Motor neuron (in vitro differentiated cells): ENCODE data around the gene BCL11B. TPM values are rescaled to one million over a fixed set of nuclear protein-coding genes. Genes with fewer than 3 reads are reported as not detected.
A peak's percentile ranks its signal among the peaks of the same experiment; 100 is the strongest.

Experiments used
- ATAC-seq, 8 experiments: fragments of 200-7000 bp; cut with Tn5 transposase; replicated peaks in 6 of 8; 2 replicates each; pipeline ENCODE4 v1.8.0; 2021; ENCODE audit warnings: mild to moderate bottlenecking in 8 of 8, moderate library complexity in 8 of 8
- H3K27ac ChIP-seq, 2 donors: fragments of 250-450 bp; sonication (Bioruptor Pico); 2 replicates each; pipeline ENCODE4 v1.9.0; 2021; ENCODE audit warnings: antibody characterized with exemption in 2 of 2, mild to moderate bottlenecking in 2 of 2, moderate library complexity in 1 of 2
- H3K4me1 ChIP-seq, 2 donors: fragments of 250-450 bp; sonication (Bioruptor Pico); replicated peaks in 1 of 2; 2 replicates each; pipeline ENCODE4 v1.6.1; 2021; ENCODE audit warnings: antibody characterized with exemption in 2 of 2, mild to moderate bottlenecking in 2 of 2, moderate library complexity in 1 of 2
- H3K4me3 ChIP-seq, 5 donors: fragments of 250-450 bp; sonication (Bioruptor Pico); 2 replicates each; pipeline ENCODE4 v1.9.0; 2021; ENCODE audit warnings: antibody characterized with exemption in 5 of 5, mild to moderate bottlenecking in 5 of 5, moderate library complexity in 4 of 5
- WGBS, 10 experiments: fragments of 450-650 bp; shearing (Covaris generic); methylation state at CpG; one replicate each; pipeline ENCODE4 v1.0.0; 2022; 5-methylcytosine and 5-hydroxymethylcytosine counted together
- in situ Hi-C, 9 experiments: fragments of 400-800 bp; cut with MboI; loops; one replicate each; pipeline ENCODE4 v1.15.0; 2021; ENCODE audit warnings: low sequenced_read_pairs in 9 of 9, low pct_unique_long_range_greater_than_20kb in 2 of 9; ENCODE audit not compliant: unreplicated experiment in 9 of 9
- total RNA-seq, 8 experiments: library from RNA; unstranded; fragments of 300-600 nt; gene quantifications; 2 replicates each; pipeline versions ENCODE4 v1.2.3 to v1.2.4, GENCODE V29; 2022

Gene BCL11B
- total RNA-seq, 8 experiments from 2014 or later, result 0.04 to 3.0 (median 0.16) TPM

DNA sequence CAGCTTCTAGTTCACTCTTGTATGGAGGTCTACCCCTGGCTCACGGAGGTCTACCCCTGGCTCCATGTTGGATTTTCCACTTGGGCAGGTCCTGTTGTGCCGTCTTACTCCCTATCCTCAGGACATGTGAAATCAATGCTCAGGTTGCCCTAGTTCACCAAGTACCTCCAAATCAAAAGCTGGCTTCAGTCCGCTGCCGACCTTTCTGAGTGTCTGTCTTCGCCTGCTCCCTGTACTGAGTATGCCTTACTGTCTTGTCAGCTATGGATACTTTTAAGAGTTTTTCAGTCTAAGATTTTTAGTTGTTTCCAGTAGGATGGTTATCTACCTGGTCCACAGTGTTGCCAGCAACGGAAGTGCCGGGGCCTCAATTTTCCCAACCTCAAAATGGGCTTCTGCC is 40.1 kb upstream of the BCL11B start:
- ATAC-seq, result no peak
- 30 to 100% (median 75%) methylated on average over 1 to 7 of the region's 7 CpGs; no CpG with 5 or more reads in 5 of the 10 experiments for WGBS, 10 experiments
- H3K4me1 ChIP-seq, result no peaks in the 10 kb centered on the region
- H3K27ac ChIP-seq, result no peak overlapping the region
- in situ Hi-C loops, result no loop called here
- no peak overlapping the region for H3K4me3 ChIP-seq

- ATAC-seq, result no peak
- 20 to 100% (median 82%) methylated on average over 1 to 4 of the region's 4 CpGs; no CpG with 5 or more reads in 5 of the 10 experiments for WGBS, 10 experiments
- Histone ChIP-seq H3K4me3 (no peak overlapping the region), H3K27ac (no peak overlapping the region), H3K4me1 (no peaks in the 10 kb centered on the region)
- in situ Hi-C loops, result no loop called here
Measured at GRCh38 chr14:99309220-99309766, 37.3 kb upstream of the BCL11B start.

GRCh38 chr14:99304208-99304607 is 32.2 kb upstream of the BCL11B start:
- in situ Hi-C loops, result no loop called here
- Histone ChIP-seq H3K4me1 (no peaks in the 10 kb centered on the region), H3K27ac (no peak overlapping the region), H3K4me3 (no peak overlapping the region)
- 0 to 100% (median 38%) methylated on average over 1 of the region's 1 CpG; no CpG with 5 or more reads in 1 of the 10 experiments for WGBS, 10 experiments
- ATAC-seq, result no peak

- no peak for ATAC-seq
Measured at GRCh38 chr14:99300190-99300589, 28.2 kb upstream of the BCL11B start.

DNA sequence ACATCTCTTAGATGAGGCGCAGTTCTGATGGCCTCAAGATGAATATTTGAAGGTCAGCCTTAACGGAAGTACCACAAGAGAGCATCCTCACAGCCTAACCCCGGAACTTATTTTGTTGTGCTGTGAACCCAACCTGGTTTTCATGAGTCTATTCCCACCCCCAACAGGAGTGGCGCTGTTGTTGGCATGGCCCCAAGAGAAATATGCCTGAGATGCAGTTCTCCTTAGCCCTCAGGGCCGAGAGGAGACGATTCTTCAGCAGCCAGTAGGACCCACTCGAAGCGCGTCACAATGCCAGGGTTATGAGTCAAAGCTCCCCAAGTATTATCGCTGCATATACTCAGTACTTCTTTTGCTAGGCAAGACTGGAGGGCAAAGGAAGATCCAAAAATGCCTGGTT is 24.5 kb upstream of the BCL11B start:
- WGBS, 10 experiments, result 56 to 100% (median 79%) methylated on average over 1 to 9 of the region's 10 CpGs; no CpG with 5 or more reads in 2 of the 10 experiments
- Histone ChIP-seq H3K27ac (no peak overlapping the region), H3K4me1 (no peaks in the 10 kb centered on the region), H3K4me3 (no peak overlapping the region)
- in situ Hi-C loops, result no loop called here
- ATAC-seq, result no peak

More at GRCh38 chr14:99300190-99300589, 28.2 kb upstream of the BCL11B start:
- no peak overlapping the region for H3K4me3 ChIP-seq
- H3K4me1 ChIP-seq, result no peaks in the 10 kb centered on the region
- in situ Hi-C loops, result no loop called here
- H3K27ac ChIP-seq, result no peak overlapping the region

- in situ Hi-C loops, result no loop called here
- 38 to 83% (median 66%) methylated on average over 1 to 8 of the region's 12 CpGs; no CpG with 5 or more reads in 3 of the 10 experiments for WGBS, 10 experiments
- no peak overlapping the region for H3K27ac ChIP-seq
- H3K4me1 ChIP-seq, result no peaks in the 10 kb centered on the region
- no peak overlapping the region for H3K4me3 ChIP-seq
- no peak for ATAC-seq
Measured at GRCh38 chr14:99289394-99290189, 17.6 kb upstream of the BCL11B start.

GRCh38 chr14:99288948-99289347 is 17.0 kb upstream of the BCL11B start:
- Histone ChIP-seq H3K4me3 (no peak overlapping the region), H3K27ac (no peak overlapping the region), H3K4me1 (no peaks in the 10 kb centered on the region)
- 10 to 100% (median 91%) methylated on average over 1 to 4 of the region's 5 CpGs; no CpG with 5 or more reads in 4 of the 10 experiments for WGBS, 10 experiments
- in situ Hi-C loops, result no loop called here
- ATAC-seq, result no peak

- 20 to 93% (median 80%) methylated on average over 1 to 8 of the region's 13 CpGs; no CpG with 5 or more reads in 2 of the 10 experiments for WGBS, 10 experiments
- ATAC-seq, result peak in 3 of 8 experiments; percentile 43 to 99 (median 99)
- Histone ChIP-seq H3K4me1 (no peaks in the 10 kb centered on the region), H3K27ac (no peak overlapping the region), H3K4me3 (no peak overlapping the region)
- in situ Hi-C loops, result no loop called here
Measured at GRCh38 chr14:99287269-99287942, 15.4 kb upstream of the BCL11B start.

DNA sequence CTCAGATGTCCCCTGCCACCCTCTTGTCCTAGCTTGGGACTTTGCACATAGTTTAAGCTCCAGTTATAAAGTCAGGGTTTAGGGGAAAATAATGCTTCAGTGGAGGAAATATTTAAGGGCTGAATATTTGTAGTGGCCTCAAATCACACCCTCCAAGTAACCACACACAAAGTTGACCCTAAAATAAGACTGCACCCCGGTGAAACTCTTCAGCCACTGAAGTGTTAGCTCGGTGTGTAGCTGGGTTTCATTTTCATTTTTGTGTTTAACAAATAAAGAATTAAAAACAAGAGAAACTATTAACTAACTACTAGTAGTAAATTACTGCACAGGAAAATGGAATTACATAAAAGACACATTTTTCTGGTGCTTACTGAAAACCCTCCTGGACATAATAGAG is 14.8 kb upstream of the BCL11B start:
- ATAC-seq, result no peak
- Histone ChIP-seq H3K27ac (no peak overlapping the region), H3K4me3 (no peak overlapping the region), H3K4me1 (no peaks in the 10 kb centered on the region)
- 54 to 100% (median 82%) methylated on average over 1 to 2 of the region's 2 CpGs; no CpG with 5 or more reads in 4 of the 10 experiments for WGBS, 10 experiments
- in situ Hi-C loops, result no loop called here

- Histone ChIP-seq H3K27ac (no peak overlapping the region), H3K4me3 (no peak overlapping the region), H3K4me1 (no peaks in the 10 kb centered on the region)
- in situ Hi-C loops, result no loop called here
- WGBS, 10 experiments, result 31 to 93% (median 73%) methylated on average over 3 to 12 of the region's 18 CpGs; no CpG with 5 or more reads in 3 of the 10 experiments
- no peak for ATAC-seq
Measured at GRCh38 chr14:99284254-99285004, 12.4 kb upstream of the BCL11B start.

DNA sequence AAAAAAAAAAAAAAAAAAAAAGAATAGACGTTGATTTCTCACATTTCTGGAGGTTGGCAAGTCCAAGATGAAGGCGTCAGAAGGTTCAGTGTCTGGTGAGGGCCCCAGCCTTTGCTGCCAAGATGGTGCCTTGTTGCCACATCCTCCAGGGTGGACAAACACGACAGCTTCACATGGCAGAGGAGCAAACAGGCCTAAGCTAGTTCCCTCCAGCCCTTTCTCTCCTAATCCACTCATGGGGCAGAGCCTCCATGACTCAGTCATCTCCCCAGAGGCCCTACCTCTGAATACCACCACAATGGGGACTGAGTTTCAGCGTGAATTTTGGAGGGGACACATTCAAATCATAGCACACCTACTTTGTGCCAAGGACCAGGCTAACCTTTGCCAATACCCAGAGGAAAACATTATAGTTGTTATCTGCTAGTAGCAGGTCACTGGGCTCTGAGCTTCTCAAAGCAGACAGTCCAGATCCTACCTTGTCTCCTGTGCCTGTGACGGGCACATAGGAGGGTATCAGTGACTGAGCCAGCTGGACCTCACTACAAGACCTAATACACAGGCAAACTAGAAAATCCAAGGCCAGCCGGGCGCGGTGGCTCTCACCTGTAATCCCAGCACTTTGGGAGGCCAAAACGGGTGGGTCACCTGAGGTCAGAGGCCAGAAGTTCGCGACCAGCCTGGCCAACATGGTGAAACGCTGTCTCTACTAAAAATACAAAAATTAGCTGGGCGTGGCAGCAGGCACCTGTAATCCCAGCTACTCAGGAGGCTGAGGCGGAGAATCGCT is 10.5 kb upstream of the BCL11B start:
- Histone ChIP-seq H3K4me1 (peaks cover 0 to 4% of the 10 kb centered on the region in 2 donors), H3K4me3 (no peak overlapping the region), H3K27ac (no peak overlapping the region)
- in situ Hi-C loops, result no loop called here
- WGBS, 10 experiments, result 52 to 95% (median 80%) methylated on average over 3 to 12 of the region's 15 CpGs; no CpG with 5 or more reads in 1 of the 10 experiments
- ATAC-seq, result no peak

DNA sequence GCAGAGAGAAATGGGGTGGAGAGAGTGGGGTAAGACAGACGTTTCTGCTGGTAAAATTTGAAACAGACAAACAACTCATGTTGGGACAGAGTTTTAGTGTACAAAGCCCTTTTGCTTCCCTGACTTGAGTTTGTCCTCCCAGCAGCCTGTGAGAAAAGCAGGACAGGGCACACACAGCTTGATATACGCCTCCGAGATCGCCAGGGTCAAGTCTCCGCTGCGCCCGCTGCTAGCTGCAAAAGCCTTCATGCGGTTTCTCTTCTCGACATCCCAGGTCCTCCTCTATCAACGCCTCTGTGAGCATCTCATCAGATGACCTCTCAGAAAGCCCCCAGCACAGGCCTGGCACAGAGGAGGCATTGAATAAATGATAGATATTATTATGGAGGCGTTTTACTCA is 9.4 kb upstream of the BCL11B start:
- no peak overlapping the region for H3K4me3 ChIP-seq
- H3K4me1 ChIP-seq, result peaks cover 0 to 12% of the 10 kb centered on the region in 2 donors
- in situ Hi-C loops, result no loop called here
- WGBS, 10 experiments, result 31 to 80% (median 61%) methylated on average over 1 to 10 of the region's 11 CpGs; no CpG with 5 or more reads in 2 of the 10 experiments
- H3K27ac ChIP-seq, result no peak overlapping the region
- no peak for ATAC-seq
